Fibroblast of the aortic adventitia (primary cell): ENCODE data around the gene ATOH1. TPM values are rescaled to one million over a fixed set of nuclear protein-coding genes. Genes with fewer than 3 reads are reported as not detected.

ENCODE experiments used
- DNase-seq: peaks from one replicate; pipeline ENCODE4 v3.0.0-alpha.2; 2010; ENCODE audit warnings: low read depth
- H3K4me3 ChIP-seq: 2 replicates; pipeline ENCODE4 v1.5.1; 2011; ENCODE audit warnings: low read depth, mild to moderate bottlenecking, control low read depth, low read length, moderate library complexity
- small RNA-seq: library from RNA; depleted of rRNA; stranded (forward); fragments of <200 nt; gene quantifications from one replicate; pipeline ENCODE3, GENCODE V24; 2012
- total RNA-seq: library from RNA; depleted of rRNA; stranded (reverse); fragments of >200 nt; gene quantifications from 2 replicates; pipeline ENCODE4 v1.2.3, GENCODE V29; 2012; ENCODE audit warnings: low replicate concordance
- TF ChIP-seq, protein P1 (sequence below): IDR thresholded peaks from 2 replicates; pipeline ENCODE4 v1.5.1; 2011; ENCODE audit warnings: mild to moderate bottlenecking, low read length, control low read depth, inconsistent platforms; ENCODE audit not compliant: insufficient read depth

The ATOH1 gene
- total RNA-seq, 1 donor, result not detected

DNA sequence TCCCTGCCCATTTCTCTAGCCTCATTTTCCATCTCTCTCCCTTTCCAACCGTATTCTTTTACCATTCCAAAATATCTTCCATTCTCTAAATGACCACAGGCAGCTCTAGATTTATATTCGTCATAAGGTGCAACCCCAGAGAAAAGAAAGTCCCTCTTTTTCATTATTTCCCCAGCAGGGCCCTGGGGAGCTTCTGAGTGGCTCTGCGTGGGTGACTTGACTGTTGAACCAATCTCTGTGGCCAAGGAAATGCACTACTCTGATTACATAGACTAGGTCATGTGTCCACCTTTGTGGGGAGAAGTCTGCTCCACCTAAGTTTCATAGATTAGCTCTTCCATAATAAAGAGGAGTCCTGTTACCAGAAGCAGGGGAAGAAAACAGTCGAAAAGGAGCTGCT, 51.4 kb downstream of the ATOH1 start:
- no peak for DNase-seq
- no peak overlapping the region for H3K4me3 ChIP-seq
- TF ChIP-seq, protein P1, sequence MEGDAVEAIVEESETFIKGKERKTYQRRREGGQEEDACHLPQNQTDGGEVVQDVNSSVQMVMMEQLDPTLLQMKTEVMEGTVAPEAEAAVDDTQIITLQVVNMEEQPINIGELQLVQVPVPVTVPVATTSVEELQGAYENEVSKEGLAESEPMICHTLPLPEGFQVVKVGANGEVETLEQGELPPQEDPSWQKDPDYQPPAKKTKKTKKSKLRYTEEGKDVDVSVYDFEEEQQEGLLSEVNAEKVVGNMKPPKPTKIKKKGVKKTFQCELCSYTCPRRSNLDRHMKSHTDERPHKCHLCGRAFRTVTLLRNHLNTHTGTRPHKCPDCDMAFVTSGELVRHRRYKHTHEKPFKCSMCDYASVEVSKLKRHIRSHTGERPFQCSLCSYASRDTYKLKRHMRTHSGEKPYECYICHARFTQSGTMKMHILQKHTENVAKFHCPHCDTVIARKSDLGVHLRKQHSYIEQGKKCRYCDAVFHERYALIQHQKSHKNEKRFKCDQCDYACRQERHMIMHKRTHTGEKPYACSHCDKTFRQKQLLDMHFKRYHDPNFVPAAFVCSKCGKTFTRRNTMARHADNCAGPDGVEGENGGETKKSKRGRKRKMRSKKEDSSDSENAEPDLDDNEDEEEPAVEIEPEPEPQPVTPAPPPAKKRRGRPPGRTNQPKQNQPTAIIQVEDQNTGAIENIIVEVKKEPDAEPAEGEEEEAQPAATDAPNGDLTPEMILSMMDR, result no peak

Small RNA genes within 50 kb of the gene (small RNA-seq; reads per million reads assigned to genes)
- gene RNA5SP164, result not detected
